Measurements from ENCODE around the gene MAT1A.
"Not testable (repeated sequence)": the region's sequence is repeated elsewhere in the genome, so short reads cannot be mapped to it uniquely, and the experiment has no call there.

Gene MAT1A

GRCh38 chr10:80234331-80235235 lies 54.9 kb downstream of the MAT1A start:
- in situ Hi-C loops (cut with MboI; ENCODE audit: low sequenced_read_pairs): not testable (repeated sequence)

GRCh38 chr10:80233871-80234270 lies 55.6 kb downstream of the MAT1A start:
- in situ Hi-C loops (cut with MboI; ENCODE audit: low sequenced_read_pairs): not testable (repeated sequence)

GRCh38 chr10:80226723-80227122 lies 62.7 kb downstream of the MAT1A start:
- in situ Hi-C loops (cut with MboI; ENCODE audit: low sequenced_read_pairs): not testable (repeated sequence)

GRCh38 chr10:80223031-80223419 lies 66.4 kb downstream of the MAT1A start:
- in situ Hi-C loops (cut with MboI; ENCODE audit: low sequenced_read_pairs): not testable (repeated sequence)

Data from HL-60/S4 treated with retinoic acid at 250 ng/mL for 4 days and 3 days (cell line).